Effector CD4-positive, alpha-beta T cell (primary cell): ENCODE results near the gene MESP1.

Experiments
- DNase-seq: peaks from one replicate; pipeline ENCODE4 v3.0.0-alpha.2; 2020

MESP1 gene

GRCh38 chr15:89780601-89781000 is 29.6 kb upstream of the MESP1 start:
- no peak for DNase-seq

- no peak for DNase-seq
Observed at GRCh38 chr15:89778861-89779260, 27.8 kb upstream of the MESP1 start.

- DNase-seq = no peak
Observed at GRCh38 chr15:89777782-89778380, 26.8 kb upstream of the MESP1 start.

- no peak for DNase-seq
Observed at GRCh38 chr15:89777073-89777751, 26.2 kb upstream of the MESP1 start.

- no peak for DNase-seq
Observed at GRCh38 chr15:89776274-89777072, 25.4 kb upstream of the MESP1 start, which contains the start of gene MESP2. MESP2 (plus strand) TSS chr15:89776332; CDS start chr15:89776358, 26 bp downstream.

GRCh38 chr15:89775815-89776214 is 24.8 kb upstream of the MESP1 start:
- DNase-seq = no peak

- DNase-seq = no peak
Observed at GRCh38 chr15:89774492-89774891, 23.4 kb upstream of the MESP1 start.

- no peak for DNase-seq
Observed at GRCh38 chr15:89772932-89773583, 22.0 kb upstream of the MESP1 start.

GRCh38 chr15:89770041-89770440 is 19.0 kb upstream of the MESP1 start:
- DNase-seq = no peak

GRCh38 chr15:89769366-89769765 is 18.3 kb upstream of the MESP1 start:
- no peak for DNase-seq

- DNase-seq = no peak
Observed at GRCh38 chr15:89768071-89768500, 17.0 kb upstream of the MESP1 start.

GRCh38 chr15:89767411-89767915 is 16.4 kb upstream of the MESP1 start:
- DNase-seq = no peak

GRCh38 chr15:89766357-89767311 is 15.6 kb upstream of the MESP1 start:
- DNase-seq = no peak

GRCh38 chr15:89765694-89766093 is 14.6 kb upstream of the MESP1 start:
- no peak for DNase-seq

GRCh38 chr15:89761929-89762328 is 10.9 kb upstream of the MESP1 start:
- no peak for DNase-seq

- DNase-seq = no peak
Observed at GRCh38 chr15:89761009-89761831, 10.2 kb upstream of the MESP1 start.

GRCh38 chr15:89760303-89761008 is 9.4 kb upstream of the MESP1 start:
- peak; percentile 52 for DNase-seq

GRCh38 chr15:89759835-89760234 is 8.8 kb upstream of the MESP1 start:
- DNase-seq = no peak

GRCh38 chr15:89758981-89759380 is 7.9 kb upstream of the MESP1 start:
- DNase-seq = no peak

GRCh38 chr15:89758283-89758682 is 7.2 kb upstream of the MESP1 start:
- no peak for DNase-seq
